Loucy (cell line): Measurements from ENCODE around the gene PAX7.

Source experiments
- H2AFZ ChIP-seq: fragments of 200-600 bp; sonication (generic); 2 replicates; pipeline ENCODE4 v1.6.0; 2016; ENCODE audit warnings: antibody characterized with exemption, mild to moderate bottlenecking, low read length, moderate library complexity
- H3F3A ChIP-seq: fragments of 200-600 bp; 2 replicates; pipeline ENCODE4 v1.6.0; 2016; ENCODE audit warnings: antibody characterized with exemption, low read depth, mild to moderate bottlenecking
- H3K27me3 ChIP-seq: fragments of 200-600 bp; sonication (generic); 2 replicates; pipeline ENCODE4 v1.6.1; 2014; ENCODE audit warnings: low read length, mild to moderate bottlenecking; ENCODE audit not compliant: insufficient read depth, poor library complexity, severe bottlenecking
- H3K36me3 ChIP-seq: fragments of 200-600 bp; sonication (generic); 2 replicates; pipeline ENCODE4 v1.6.1; 2016; ENCODE audit warnings: low read length; ENCODE audit not compliant: insufficient read depth
- H3K4me1 ChIP-seq: fragments of 200-600 bp; sonication (generic); 2 replicates; pipeline ENCODE4 v1.5.1; 2014; ENCODE audit warnings: low read length, mild to moderate bottlenecking; ENCODE audit not compliant: insufficient read depth, poor library complexity, severe bottlenecking
- H3K4me2 ChIP-seq: fragments of 200-600 bp; sonication (generic); 2 replicates; pipeline ENCODE4 v1.6.0; 2014; ENCODE audit warnings: antibody characterized with exemption, low read length, low read depth, mild to moderate bottlenecking; ENCODE audit not compliant: poor library complexity, severe bottlenecking
- H3K4me3 ChIP-seq: fragments of 200-600 bp; sonication (generic); 2 replicates; pipeline ENCODE4 v1.5.1; 2014; ENCODE audit warnings: low read length, mild to moderate bottlenecking, mixed read lengths; ENCODE audit not compliant: poor library complexity, severe bottlenecking
- H3K79me2 ChIP-seq: fragments of 200-600 bp; sonication (generic); 2 replicates; pipeline ENCODE4 v1.6.1; 2014; ENCODE audit warnings: low read length; ENCODE audit not compliant: insufficient read depth
- H3K9ac ChIP-seq: fragments of 200-600 bp; sonication (generic); 2 replicates; pipeline ENCODE4 v1.6.0; 2014; ENCODE audit warnings: mild to moderate bottlenecking, low read depth, low read length, moderate library complexity; ENCODE audit not compliant: poor library complexity, severe bottlenecking
- H3K9me2 ChIP-seq: fragments of 200-600 bp; sonication (generic); replicated peaks from 2 replicates; pipeline ENCODE4 v1.6.1; 2016; ENCODE audit warnings: low read depth, low read length, mixed read lengths
- H3K9me3 ChIP-seq: fragments of 200-600 bp; sonication (generic); 2 replicates; pipeline ENCODE4 v1.6.1; 2014; ENCODE audit warnings: mild to moderate bottlenecking, antibody characterized with exemption, low read length, low read depth; ENCODE audit not compliant: insufficient read depth
- H4K20me1 ChIP-seq: fragments of 200-600 bp; sonication (generic); 2 replicates; pipeline ENCODE4 v1.6.0; 2014; ENCODE audit warnings: antibody characterized with exemption, low read length, mild to moderate bottlenecking; ENCODE audit not compliant: insufficient read depth, poor library complexity, severe bottlenecking
- CTCF ChIP-seq: fragments of 200-600 bp; sonication (generic); conservative IDR thresholded peaks from 2 replicates; pipeline ENCODE4 v1.5.1; 2014; ENCODE audit warnings: mild to moderate bottlenecking, antibody characterized with exemption, low read length
- EZH2phosphoT487 ChIP-seq: fragments of 200-600 bp; IDR thresholded peaks from 2 replicates; pipeline ENCODE4 v1.6.1; 2018; ENCODE audit warnings: antibody characterized with exemption, mild to moderate bottlenecking, moderate library complexity, borderline replicate concordance

PAX7 gene

GRCh38 chr1:18631496-18632217 is 1.0 kb downstream of the PAX7 start:
- Histone ChIP-seq H3F3A (no peaks in the 10 kb centered on the region), H3K9me2 (no peaks in the 10 kb centered on the region), H3K9ac (no peak overlapping the region), H3K9me3 (no peaks in the 10 kb centered on the region), H3K4me3 (no peak overlapping the region), H2AFZ (no peak overlapping the region), H3K4me2 (no peak overlapping the region), H4K20me1 (no peaks in the 10 kb centered on the region), H3K27me3 (no peaks in the 10 kb centered on the region), H3K36me3 (no peaks in the 10 kb centered on the region), H3K4me1 (no peaks in the 10 kb centered on the region), H3K79me2 (no peaks in the 10 kb centered on the region)
- TF ChIP-seq CTCF (no peak), EZH2phosphoT487 (no peak)

- no peaks in the 10 kb centered on the region for H3K9me3 ChIP-seq
- no peak overlapping the region for H3K4me2 ChIP-seq
- H3K9me2 ChIP-seq, result no peaks in the 10 kb centered on the region
- no peak overlapping the region for H2AFZ ChIP-seq
- H3K36me3 ChIP-seq, result no peaks in the 10 kb centered on the region
- no peaks in the 10 kb centered on the region for H3F3A ChIP-seq
- H3K27me3 ChIP-seq, result no peaks in the 10 kb centered on the region
- H3K9ac ChIP-seq, result no peak overlapping the region
- no peaks in the 10 kb centered on the region for H3K79me2 ChIP-seq
- H3K4me1 ChIP-seq, result no peaks in the 10 kb centered on the region
- H3K4me3 ChIP-seq, result no peak overlapping the region
- no peak for TF ChIP-seq CTCF
- no peak for TF ChIP-seq EZH2phosphoT487
- H4K20me1 ChIP-seq, result no peaks in the 10 kb centered on the region
Observed at GRCh38 chr1:18632218-18632588, 1.6 kb downstream of the PAX7 start.

- H3K79me2 ChIP-seq, result no peaks in the 10 kb centered on the region
- no peaks in the 10 kb centered on the region for H3K27me3 ChIP-seq
- H2AFZ ChIP-seq, result no peak overlapping the region
- no peaks in the 10 kb centered on the region for H3K4me1 ChIP-seq
- no peaks in the 10 kb centered on the region for H3K9me2 ChIP-seq
- TF ChIP-seq EZH2phosphoT487 (no peak), CTCF (no peak)
- no peak overlapping the region for H3K4me3 ChIP-seq
- H3K9ac ChIP-seq, result no peak overlapping the region
- no peaks in the 10 kb centered on the region for H3F3A ChIP-seq
- H4K20me1 ChIP-seq, result no peaks in the 10 kb centered on the region
- H3K9me3 ChIP-seq, result no peaks in the 10 kb centered on the region
- H3K4me2 ChIP-seq, result no peak overlapping the region
- no peaks in the 10 kb centered on the region for H3K36me3 ChIP-seq
Observed at GRCh38 chr1:18632783-18633421, 2.3 kb downstream of the PAX7 start.
